ENCODE measurements around the gene DYNLT4. TPM values are rescaled to one million over a fixed set of nuclear protein-coding genes. Genes with fewer than 3 reads are reported as not detected.

The DYNLT4 gene
- total RNA-seq, 1 experiment from 2014 or later, result not detected

GRCh38 chr1:44831516-44831915 is 24.4 kb upstream of the DYNLT4 start:
- H3K9me3 ChIP-seq, result no peaks in the 10 kb centered on the region
- ChIA-PET CTCF (no interaction called here), POLR2A (no interaction called here)
- H3K27me3 Mint-ChIP-seq (ENCODE audit: insufficient read depth, unreplicated experiment), result no peaks in the 10 kb centered on the region
- no peaks in the 10 kb centered on the region for H3K4me1 Mint-ChIP-seq (ENCODE audit: low read depth, unreplicated experiment)
- TF ChIP-seq, protein P1, sequence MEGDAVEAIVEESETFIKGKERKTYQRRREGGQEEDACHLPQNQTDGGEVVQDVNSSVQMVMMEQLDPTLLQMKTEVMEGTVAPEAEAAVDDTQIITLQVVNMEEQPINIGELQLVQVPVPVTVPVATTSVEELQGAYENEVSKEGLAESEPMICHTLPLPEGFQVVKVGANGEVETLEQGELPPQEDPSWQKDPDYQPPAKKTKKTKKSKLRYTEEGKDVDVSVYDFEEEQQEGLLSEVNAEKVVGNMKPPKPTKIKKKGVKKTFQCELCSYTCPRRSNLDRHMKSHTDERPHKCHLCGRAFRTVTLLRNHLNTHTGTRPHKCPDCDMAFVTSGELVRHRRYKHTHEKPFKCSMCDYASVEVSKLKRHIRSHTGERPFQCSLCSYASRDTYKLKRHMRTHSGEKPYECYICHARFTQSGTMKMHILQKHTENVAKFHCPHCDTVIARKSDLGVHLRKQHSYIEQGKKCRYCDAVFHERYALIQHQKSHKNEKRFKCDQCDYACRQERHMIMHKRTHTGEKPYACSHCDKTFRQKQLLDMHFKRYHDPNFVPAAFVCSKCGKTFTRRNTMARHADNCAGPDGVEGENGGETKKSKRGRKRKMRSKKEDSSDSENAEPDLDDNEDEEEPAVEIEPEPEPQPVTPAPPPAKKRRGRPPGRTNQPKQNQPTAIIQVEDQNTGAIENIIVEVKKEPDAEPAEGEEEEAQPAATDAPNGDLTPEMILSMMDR (IDR thresholded peaks at IDR 0.05; ENCODE audit: insufficient read depth in 1 of 2, low read depth in 1 of 2, low read length in 1 of 2, severe bottlenecking in 1 of 2, unreplicated experiment in 1 of 2), result no peak
- no peaks in the 10 kb centered on the region for H3K27me3 ChIP-seq (replicated peaks; ENCODE audit: control insufficient read depth, insufficient read depth, low read length)
- H3K27ac Mint-ChIP-seq (ENCODE audit: unreplicated experiment), result no peak overlapping the region
- no peak overlapping the region for H3K4me3 Mint-ChIP-seq (ENCODE audit: unreplicated experiment)
- H3K4me3 ChIP-seq (ENCODE audit: low read depth, low read length), result no peak overlapping the region
- no peaks in the 10 kb centered on the region for H3K36me3 Mint-ChIP-seq (ENCODE audit: insufficient read depth, unreplicated experiment)
- intact Hi-C loops (cut with micrococcal nuclease; ENCODE audit: unreplicated experiment), result loop anchor here (10.0 kb wide), 1 partner anchor 473 kb away; no protein-coding TSS in a partner anchor
- no TSS peak for BruUV-seq (replicated peaks)
- no peaks in the 10 kb centered on the region for H3K36me3 ChIP-seq (ENCODE audit: control insufficient read depth, insufficient read depth, low read length)
- H3K9me3 Mint-ChIP-seq (ENCODE audit: unreplicated experiment), result no peaks in the 10 kb centered on the region
- H3K4me1 ChIP-seq, result no peaks in the 10 kb centered on the region
- no peak for DNase-seq

DNA sequence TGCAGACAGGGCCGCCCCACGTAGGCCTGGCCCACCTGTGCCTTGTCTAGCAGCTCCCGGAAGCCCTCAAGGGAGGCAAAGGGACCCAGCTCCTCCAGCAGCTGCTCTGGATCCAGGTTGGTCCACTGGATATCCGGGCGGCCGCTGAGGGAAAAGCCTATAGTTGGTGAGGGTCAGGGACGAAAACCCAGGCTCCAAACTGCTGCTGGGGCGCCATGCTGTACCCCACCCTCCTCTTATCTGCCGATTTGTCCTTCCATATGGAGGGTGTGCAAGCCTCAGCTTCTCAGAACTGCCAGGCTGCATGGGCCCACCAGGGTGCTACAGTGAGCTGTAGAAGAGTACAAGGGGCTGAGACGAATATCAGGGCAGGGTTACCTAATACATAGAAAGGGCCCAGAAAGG is 23.8 kb upstream of the DYNLT4 start:
- Mint-ChIP-seq H3K27me3 (ENCODE audit: insufficient read depth, unreplicated experiment) (no peaks in the 10 kb centered on the region), H3K9me3 (ENCODE audit: unreplicated experiment) (no peaks in the 10 kb centered on the region), H3K27ac (ENCODE audit: unreplicated experiment) (no peak overlapping the region), H3K36me3 (ENCODE audit: insufficient read depth, unreplicated experiment) (no peaks in the 10 kb centered on the region), H3K4me3 (ENCODE audit: unreplicated experiment) (no peak overlapping the region), H3K4me1 (ENCODE audit: low read depth, unreplicated experiment) (no peaks in the 10 kb centered on the region)
- no peaks in the 10 kb centered on the region for H3K9me3 ChIP-seq
- CTCF ChIA-PET, result interaction anchor here (1.3 kb wide), 1 partner anchor 41 kb away, joined by 3 read pairs; no protein-coding TSS in a partner anchor
- DNase-seq, result no peak
- BruUV-seq (replicated peaks), result no TSS peak
- H3K4me1 ChIP-seq, result no peaks in the 10 kb centered on the region
- no peaks in the 10 kb centered on the region for H3K27me3 ChIP-seq (replicated peaks; ENCODE audit: control insufficient read depth, insufficient read depth, low read length)
- POLR2A ChIA-PET, result no interaction called here
- H3K4me3 ChIP-seq (ENCODE audit: low read depth, low read length), result no peak overlapping the region
- intact Hi-C loops (cut with micrococcal nuclease; ENCODE audit: unreplicated experiment), result loop anchor here (10.0 kb wide), 1 partner anchor 474 kb away; no protein-coding TSS in a partner anchor
- no peaks in the 10 kb centered on the region for H3K36me3 ChIP-seq (ENCODE audit: control insufficient read depth, insufficient read depth, low read length)
- TF ChIP-seq, protein P1 (IDR thresholded peaks at IDR 0.05; ENCODE audit: insufficient read depth in 1 of 2, low read depth in 1 of 2, low read length in 1 of 2, severe bottlenecking in 1 of 2, unreplicated experiment in 1 of 2), result no peak

- POLR2A ChIA-PET, result interaction anchor here (0.6 kb wide), 1 partner anchor 10 kb away, joined by 4 read pairs; no protein-coding TSS in a partner anchor
- no peaks in the 10 kb centered on the region for H3K36me3 ChIP-seq (ENCODE audit: control insufficient read depth, insufficient read depth, low read length)
Measured at GRCh38 chr1:44829506-44830384, 22.6 kb upstream of the DYNLT4 start.

More at GRCh38 chr1:44829506-44830384, 22.6 kb upstream of the DYNLT4 start:
- TF ChIP-seq, protein P1 (IDR thresholded peaks at IDR 0.05; ENCODE audit: insufficient read depth in 1 of 2, low read depth in 1 of 2, low read length in 1 of 2, severe bottlenecking in 1 of 2, unreplicated experiment in 1 of 2), result no peak
- intact Hi-C loops (cut with micrococcal nuclease; ENCODE audit: unreplicated experiment), result loop anchor here (10.0 kb wide), 1 partner anchor 475 kb away; no protein-coding TSS in a partner anchor
- Mint-ChIP-seq H3K4me3 (ENCODE audit: unreplicated experiment) (no peak overlapping the region), H3K36me3 (ENCODE audit: insufficient read depth, unreplicated experiment) (no peaks in the 10 kb centered on the region), H3K4me1 (ENCODE audit: low read depth, unreplicated experiment) (no peaks in the 10 kb centered on the region), H3K27me3 (ENCODE audit: insufficient read depth, unreplicated experiment) (no peaks in the 10 kb centered on the region), H3K27ac (ENCODE audit: unreplicated experiment) (no peak overlapping the region), H3K9me3 (ENCODE audit: unreplicated experiment) (no peaks in the 10 kb centered on the region)
- CTCF ChIA-PET, result interaction anchor here (0.7 to 1.3 kb wide), 2 partner anchors 24 to 40 kb away, joined by 3 read pairs; no protein-coding TSS in a partner anchor
- no peaks in the 10 kb centered on the region for H3K9me3 ChIP-seq
- no peak overlapping the region for H3K4me3 ChIP-seq (ENCODE audit: low read depth, low read length)
- H3K4me1 ChIP-seq, result no peaks in the 10 kb centered on the region
- no TSS peak for BruUV-seq (replicated peaks)
- no peaks in the 10 kb centered on the region for H3K27me3 ChIP-seq (replicated peaks; ENCODE audit: control insufficient read depth, insufficient read depth, low read length)
- no peak for DNase-seq

Data from Caco-2 (cell line).